IMR-90 (cell line): Measurements from ENCODE around the gene IL1R2.

ENCODE experiments used
- CEBPB ChIP-seq: IDR thresholded peaks from 2 replicates; pipeline ENCODE4 v1.6.1; 2012; ENCODE audit warnings: low read depth, low read length, improper control_type of control experiment
- CHD1 ChIP-seq: IDR thresholded peaks from 2 replicates; pipeline ENCODE4 v1.6.1; 2012; ENCODE audit warnings: low read depth, low read length, improper control_type of control experiment
- FOS ChIP-seq: fragments of 150-350 bp; IDR thresholded peaks from 2 replicates; pipeline ENCODE4 v1.6.1; 2016; ENCODE audit warnings: low read depth, low read length
- MAFK ChIP-seq: IDR thresholded peaks from 2 replicates; pipeline ENCODE4 v1.6.1; 2012; ENCODE audit warnings: low read depth, low read length, improper control_type of control experiment
- MAZ ChIP-seq: IDR thresholded peaks from 2 replicates; pipeline ENCODE4 v1.6.1; 2012; ENCODE audit warnings: low read depth, mild to moderate bottlenecking, low read length, improper control_type of control experiment, moderate library complexity, borderline replicate concordance
- MXI1 ChIP-seq: IDR thresholded peaks from 2 replicates; pipeline ENCODE4 v1.6.1; 2012; ENCODE audit warnings: low read depth, mild to moderate bottlenecking, low read length, moderate library complexity, borderline replicate concordance
- NFE2L2 ChIP-seq: fragments of 150-350 bp; IDR thresholded peaks from 2 replicates; pipeline ENCODE4 v1.6.1; 2016; ENCODE audit warnings: low read depth, mild to moderate bottlenecking, low read length
- POLR2A ChIP-seq: IDR thresholded peaks from 2 replicates; pipeline ENCODE4 v1.6.1; 2012; ENCODE audit warnings: mild to moderate bottlenecking, low read depth, low read length
- RAD21 ChIP-seq: IDR thresholded peaks from 2 replicates; pipeline ENCODE4 v1.6.1; 2012; ENCODE audit warnings: low read length, improper control_type of control experiment
- RCOR1 ChIP-seq: IDR thresholded peaks from 2 replicates; pipeline ENCODE4 v1.6.1; 2012; ENCODE audit warnings: mild to moderate bottlenecking, low read length, improper control_type of control experiment; ENCODE audit not compliant: insufficient replicate concordance
- SMC3 ChIP-seq: fragments of 150-350 bp; IDR thresholded peaks from 2 replicates; pipeline ENCODE4 v1.6.1; 2016; ENCODE audit warnings: low read depth, mild to moderate bottlenecking, antibody characterized with exemption, low read length, moderate library complexity
- TF ChIP-seq, protein P1 (sequence below): conservative IDR thresholded peaks from 2 replicates; pipeline ENCODE4 v1.5.1; 2012; ENCODE audit warnings: mild to moderate bottlenecking, low read depth, low read length, improper control_type of control experiment
- TF ChIP-seq, protein P2 (sequence below): fragments of 150-350 bp; IDR thresholded peaks from 2 replicates; pipeline ENCODE4 v1.6.1; 2017; ENCODE audit warnings: mild to moderate bottlenecking, antibody characterized with exemption, low read length, low read depth

- TF ChIP-seq CEBPB: no peak
- TF ChIP-seq, protein P1, sequence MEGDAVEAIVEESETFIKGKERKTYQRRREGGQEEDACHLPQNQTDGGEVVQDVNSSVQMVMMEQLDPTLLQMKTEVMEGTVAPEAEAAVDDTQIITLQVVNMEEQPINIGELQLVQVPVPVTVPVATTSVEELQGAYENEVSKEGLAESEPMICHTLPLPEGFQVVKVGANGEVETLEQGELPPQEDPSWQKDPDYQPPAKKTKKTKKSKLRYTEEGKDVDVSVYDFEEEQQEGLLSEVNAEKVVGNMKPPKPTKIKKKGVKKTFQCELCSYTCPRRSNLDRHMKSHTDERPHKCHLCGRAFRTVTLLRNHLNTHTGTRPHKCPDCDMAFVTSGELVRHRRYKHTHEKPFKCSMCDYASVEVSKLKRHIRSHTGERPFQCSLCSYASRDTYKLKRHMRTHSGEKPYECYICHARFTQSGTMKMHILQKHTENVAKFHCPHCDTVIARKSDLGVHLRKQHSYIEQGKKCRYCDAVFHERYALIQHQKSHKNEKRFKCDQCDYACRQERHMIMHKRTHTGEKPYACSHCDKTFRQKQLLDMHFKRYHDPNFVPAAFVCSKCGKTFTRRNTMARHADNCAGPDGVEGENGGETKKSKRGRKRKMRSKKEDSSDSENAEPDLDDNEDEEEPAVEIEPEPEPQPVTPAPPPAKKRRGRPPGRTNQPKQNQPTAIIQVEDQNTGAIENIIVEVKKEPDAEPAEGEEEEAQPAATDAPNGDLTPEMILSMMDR: no peak
- no peak for TF ChIP-seq SMC3
- TF ChIP-seq RCOR1: no peak
- no peak for TF ChIP-seq POLR2A
- no peak for TF ChIP-seq RAD21
- no peak for TF ChIP-seq NFE2L2
- no peak for TF ChIP-seq MAZ
- no peak for TF ChIP-seq FOS
- TF ChIP-seq CHD1: no peak
- TF ChIP-seq MAFK: no peak
- TF ChIP-seq, protein P2, sequence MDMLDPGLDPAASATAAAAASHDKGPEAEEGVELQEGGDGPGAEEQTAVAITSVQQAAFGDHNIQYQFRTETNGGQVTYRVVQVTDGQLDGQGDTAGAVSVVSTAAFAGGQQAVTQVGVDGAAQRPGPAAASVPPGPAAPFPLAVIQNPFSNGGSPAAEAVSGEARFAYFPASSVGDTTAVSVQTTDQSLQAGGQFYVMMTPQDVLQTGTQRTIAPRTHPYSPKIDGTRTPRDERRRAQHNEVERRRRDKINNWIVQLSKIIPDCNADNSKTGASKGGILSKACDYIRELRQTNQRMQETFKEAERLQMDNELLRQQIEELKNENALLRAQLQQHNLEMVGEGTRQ: no peak
- no peak for TF ChIP-seq MXI1
Measured at GRCh38 chr2:102053096-102053495, 61.3 kb downstream of the IL1R2 start.
